GM21576 (cell line): ENCODE data around the gene MLH3.

ENCODE experiments used
- ATAC-seq: cut with Tn5 transposase; IDR thresholded peaks from one replicate; pipeline ENCODE4 v1.9.1; 2021; ENCODE audit warnings: mild to moderate bottlenecking, moderate library complexity; ENCODE audit not compliant: unreplicated experiment

Gene MLH3

GRCh38 chr14:75067212-75067611, 15.9 kb upstream of the MLH3 start:
- no peak for ATAC-seq

- ATAC-seq: no peak
Observed at GRCh38 chr14:75066691-75067090, 15.4 kb upstream of the MLH3 start.

GRCh38 chr14:75064205-75064567, 12.9 kb upstream of the MLH3 start:
- ATAC-seq: no peak

GRCh38 chr14:75063491-75064204, 12.4 kb upstream of the MLH3 start, which contains the start of gene ACYP1:
Gene ACYP1 (minus strand): TSS chr14:75064024. CDS start chr14:75063553, 471 bp downstream.
- ATAC-seq: peak; percentile 97

GRCh38 chr14:75063013-75063412, 11.7 kb upstream of the MLH3 start:
- no peak for ATAC-seq

GRCh38 chr14:75060420-75060819, 9.2 kb upstream of the MLH3 start:
- no peak for ATAC-seq

- no peak for ATAC-seq
Observed at GRCh38 chr14:75059642-75060041, 8.4 kb upstream of the MLH3 start.

- ATAC-seq: no peak
Observed at GRCh38 chr14:75054421-75054820, 3.2 kb upstream of the MLH3 start.

GRCh38 chr14:75053396-75054291, 2.4 kb upstream of the MLH3 start:
- no peak for ATAC-seq

GRCh38 chr14:75051556-75051899, 261 bp upstream of the MLH3 start:
- no peak for ATAC-seq

GRCh38 chr14:75049731-75050201, 1.5 kb downstream of the MLH3 start:
- no peak for ATAC-seq

- ATAC-seq: no peak
Observed at GRCh38 chr14:75049136-75049535, 2.1 kb downstream of the MLH3 start.

GRCh38 chr14:75048101-75048500, 3.2 kb downstream of the MLH3 start:
- no peak for ATAC-seq

GRCh38 chr14:75047506-75047905, 3.8 kb downstream of the MLH3 start:
- no peak for ATAC-seq

- no peak for ATAC-seq
Observed at GRCh38 chr14:75046899-75047298, 4.4 kb downstream of the MLH3 start.

GRCh38 chr14:75046275-75046674, 5.0 kb downstream of the MLH3 start:
- no peak for ATAC-seq

- ATAC-seq: no peak
Observed at GRCh38 chr14:75044752-75045151, 6.5 kb downstream of the MLH3 start.

- ATAC-seq: no peak
Observed at GRCh38 chr14:75044322-75044721, 6.9 kb downstream of the MLH3 start.

GRCh38 chr14:75042035-75042434, 9.2 kb downstream of the MLH3 start:
- ATAC-seq: no peak

- no peak for ATAC-seq
Observed at GRCh38 chr14:75041613-75042012, 9.7 kb downstream of the MLH3 start.

GRCh38 chr14:75040959-75041358, 10.3 kb downstream of the MLH3 start:
- no peak for ATAC-seq

GRCh38 chr14:75040507-75040906, 10.8 kb downstream of the MLH3 start:
- ATAC-seq: no peak
